NOMO-1 (cell line): ENCODE results near the gene PMEPA1.

Experiments
- DNase-seq, 2 experiments: peaks; one replicate each; lab custom pipeline; 2025; ENCODE audit not compliant: unreplicated experiment in 2 of 2; lab: John Stamatoyannopoulos, UW

The PMEPA1 gene

DNA sequence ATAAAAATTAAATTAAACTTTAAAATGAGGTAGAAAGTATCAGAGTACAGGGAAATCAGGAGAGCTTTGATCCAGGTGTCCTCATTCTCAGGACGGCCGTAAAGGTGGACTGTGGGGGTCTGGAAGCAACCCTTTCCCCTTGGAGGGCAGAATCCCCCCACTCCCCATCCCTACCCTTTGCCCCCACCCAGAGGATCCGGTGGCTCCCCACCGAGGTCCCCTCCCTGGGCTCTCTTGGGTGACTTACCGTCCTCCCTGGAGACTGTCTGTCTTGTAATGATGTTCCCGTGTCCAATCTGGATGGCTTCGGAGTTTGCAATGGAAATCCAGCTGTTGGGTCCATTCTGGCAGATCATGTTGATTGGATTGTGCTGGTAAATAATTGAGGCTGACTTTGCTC, 96.9 kb downstream of the PMEPA1 start:
- no peak for DNase-seq

DNA sequence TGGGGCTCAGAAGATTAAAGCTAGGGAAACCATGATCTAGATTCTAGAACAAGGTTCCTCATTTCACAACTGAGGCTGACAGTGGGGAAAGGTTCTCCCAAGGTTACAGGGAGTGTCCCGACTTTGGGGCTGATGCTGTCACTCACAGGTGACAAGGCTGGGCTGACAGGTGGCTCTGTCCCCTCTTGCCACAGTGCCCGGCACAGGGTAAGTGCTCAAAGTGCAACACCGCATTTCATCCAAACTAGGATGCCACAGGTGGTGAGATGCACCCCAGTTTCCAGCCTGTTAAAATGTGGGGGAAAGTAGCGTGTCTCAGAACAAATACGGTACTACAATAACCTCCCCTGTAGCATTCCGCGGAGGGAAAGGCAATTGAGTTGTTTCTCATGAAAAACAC, 97.4 kb downstream of the PMEPA1 start:
- DNase-seq: no peak

DNA sequence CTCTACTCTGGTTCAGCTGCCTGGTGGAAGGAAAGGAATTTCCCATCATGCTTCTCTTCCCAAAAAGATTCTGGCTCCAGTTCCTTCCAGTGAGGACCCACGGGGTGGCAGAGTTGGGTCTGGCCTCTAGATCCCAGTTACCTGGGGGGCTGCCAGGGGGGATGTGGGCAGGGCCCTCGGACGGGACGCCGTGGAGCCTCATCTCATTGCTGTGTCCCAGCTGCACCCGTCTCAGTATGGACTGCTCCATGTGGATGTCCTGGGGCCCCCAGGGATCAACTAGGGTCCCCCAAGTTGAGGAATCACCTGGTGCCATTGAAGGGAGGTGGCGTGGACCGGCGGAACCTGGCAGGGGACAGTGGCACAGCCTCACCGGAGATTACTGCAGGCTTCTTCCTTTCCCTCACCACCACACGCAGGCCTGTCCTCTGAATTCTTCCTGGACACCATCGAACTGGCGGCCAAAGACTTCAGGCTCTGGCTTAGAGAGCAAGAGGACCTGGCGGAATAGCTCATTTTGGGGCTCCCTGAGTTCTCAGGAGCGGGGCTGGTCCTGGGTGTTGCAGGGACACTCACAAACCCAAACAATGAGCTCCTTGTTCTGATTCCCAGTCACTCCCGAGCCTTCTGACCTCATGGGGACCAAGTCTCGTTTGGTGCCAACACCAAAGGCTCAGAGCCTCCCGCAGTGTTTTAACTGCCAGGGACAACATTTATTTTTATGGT, 98.1 kb downstream of the PMEPA1 start:
- no peak for DNase-seq

- no peak for DNase-seq
Observed at GRCh38 chr20:57610261-57610952, 99.4 kb downstream of the PMEPA1 start.

DNA sequence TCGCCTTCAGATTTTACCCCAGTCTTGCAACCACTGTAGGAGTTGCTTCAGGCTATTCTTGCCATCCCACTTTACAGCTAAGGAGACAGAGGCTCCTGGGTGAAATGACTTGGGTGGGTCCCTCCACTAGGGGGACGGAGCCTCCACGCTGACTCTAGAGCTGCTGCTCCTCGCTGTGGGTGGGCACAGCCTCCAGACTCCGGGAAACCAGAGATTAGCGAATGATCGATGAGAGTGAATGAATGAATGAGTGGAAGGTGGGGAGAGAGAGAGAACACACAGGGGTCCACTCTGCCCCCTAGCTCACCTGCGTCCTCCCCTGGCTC, 100.0 kb downstream of the PMEPA1 start:
- no peak for DNase-seq

GRCh38 chr20:57609086-57609841, 100.6 kb downstream of the PMEPA1 start:
- DNase-seq: no peak

GRCh38 chr20:57608516-57608915, 101.3 kb downstream of the PMEPA1 start:
- DNase-seq: no peak

GRCh38 chr20:57605878-57606277, 103.9 kb downstream of the PMEPA1 start:
- DNase-seq: no peak

DNA sequence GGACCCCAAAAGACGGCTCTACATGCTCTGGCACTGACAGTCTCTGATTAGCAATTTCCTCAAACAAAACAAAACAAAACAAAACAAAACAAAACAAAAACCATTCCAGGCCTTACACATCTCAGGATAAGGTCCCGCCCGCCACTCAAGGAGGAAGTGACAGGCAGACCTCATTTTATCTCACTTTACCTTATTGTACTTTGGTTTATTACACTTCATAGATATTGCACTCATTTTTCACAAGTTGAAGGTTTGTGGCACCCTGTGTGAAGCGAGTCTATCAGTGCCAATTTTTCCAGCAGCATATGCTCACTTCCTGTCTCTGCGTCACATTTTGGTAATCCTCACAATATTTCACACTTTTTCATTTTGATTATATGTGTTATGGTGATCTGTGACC, 104.8 kb downstream of the PMEPA1 start:
- no peak for DNase-seq

DNA sequence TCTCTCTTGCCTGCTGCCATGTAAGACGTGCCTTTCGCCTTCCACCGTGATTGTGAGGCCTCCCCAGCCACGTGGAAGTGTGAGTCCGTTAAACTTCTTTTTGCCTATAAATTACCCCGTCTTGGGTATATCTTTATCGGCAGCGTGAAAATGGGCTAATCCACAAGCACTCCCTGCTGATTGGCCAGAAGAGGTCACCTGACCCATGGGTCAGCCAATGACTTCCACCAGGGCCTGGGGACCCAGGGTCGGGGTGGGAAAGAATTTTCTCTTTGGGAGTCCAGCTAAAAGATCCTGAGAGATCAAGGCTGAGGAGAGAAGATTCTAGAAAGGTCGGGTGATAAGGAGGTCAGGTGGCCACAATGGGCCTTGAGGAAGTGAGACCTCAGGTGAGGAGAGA, 106.7 kb downstream of the PMEPA1 start:
- DNase-seq: no peak

DNA sequence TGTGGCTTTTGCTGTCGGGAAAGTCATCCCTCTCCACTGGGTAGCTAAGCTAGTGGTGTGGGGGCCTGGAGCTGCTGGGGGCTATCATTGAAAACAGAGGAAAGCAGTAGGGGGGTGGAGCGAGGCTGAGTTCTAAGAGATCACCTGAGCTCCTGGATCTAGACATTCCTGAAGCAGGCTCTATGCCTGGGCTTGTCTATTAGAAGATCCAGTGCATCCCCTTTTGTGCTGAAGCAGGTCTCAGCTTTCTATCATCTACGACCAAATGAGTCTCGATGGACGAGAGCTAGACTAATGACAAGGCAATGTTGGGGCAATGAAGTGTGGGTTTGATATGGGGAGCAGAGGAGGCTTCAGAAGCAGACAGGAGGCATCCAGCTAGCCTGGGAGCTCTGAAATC, 108.1 kb downstream of the PMEPA1 start:
- no peak for DNase-seq

DNA sequence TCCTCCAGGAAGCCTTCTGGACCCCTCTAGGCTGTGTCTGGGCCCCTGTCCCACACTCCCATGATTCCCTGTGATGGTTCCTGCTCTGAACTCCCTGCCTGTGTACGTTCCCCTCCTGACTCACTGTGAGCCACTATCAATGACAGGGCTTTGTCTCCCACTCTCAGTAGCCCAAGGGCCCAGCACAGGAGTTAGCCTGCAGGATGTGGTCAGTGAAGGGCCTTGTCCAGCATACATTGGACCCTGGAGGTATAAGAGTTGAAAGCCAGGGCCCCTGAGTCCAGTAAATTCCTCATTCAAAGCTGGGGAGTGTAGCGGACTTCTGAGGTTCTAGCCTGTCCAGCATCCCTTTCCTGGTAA, 108.6 kb downstream of the PMEPA1 start:
- no peak for DNase-seq

GRCh38 chr20:57600320-57601210, 109.2 kb downstream of the PMEPA1 start:
- no peak for DNase-seq

- DNase-seq: no peak
Observed at GRCh38 chr20:57598491-57598890, 111.3 kb downstream of the PMEPA1 start.
